NCI-H2196 treated with DMSO at 0.1 percent for 48 hours (cell line): ENCODE data around the gene PHACTR1.
"Not testable (repeated sequence)": the region's sequence is repeated elsewhere in the genome, so short reads cannot be mapped to it uniquely, and the experiment has no call there.

Source experiments
- DNase-seq: peaks from one replicate; lab custom pipeline; 2025; ENCODE audit not compliant: unreplicated experiment; lab: John Stamatoyannopoulos, UW

The PHACTR1 gene

DNA sequence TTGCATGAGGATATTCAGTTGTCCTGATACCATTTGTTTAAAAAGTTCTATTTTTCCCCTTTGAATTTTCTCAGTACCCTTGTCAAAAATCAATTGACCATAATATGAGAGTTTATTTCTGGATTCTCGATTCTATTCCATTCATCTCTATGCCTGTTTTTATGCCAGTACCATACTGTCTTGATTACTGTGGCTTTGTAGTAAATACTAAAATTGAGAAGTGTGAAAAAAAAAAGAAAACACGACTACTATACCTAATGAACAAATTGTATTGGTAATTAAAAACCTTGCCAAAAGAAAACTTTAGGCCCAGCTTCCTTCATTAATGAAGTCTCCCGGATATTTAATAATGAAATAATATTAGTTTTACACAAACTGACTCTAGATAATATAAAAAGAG, 426.0 kb downstream of the PHACTR1 start:
- DNase-seq, result no peak

DNA sequence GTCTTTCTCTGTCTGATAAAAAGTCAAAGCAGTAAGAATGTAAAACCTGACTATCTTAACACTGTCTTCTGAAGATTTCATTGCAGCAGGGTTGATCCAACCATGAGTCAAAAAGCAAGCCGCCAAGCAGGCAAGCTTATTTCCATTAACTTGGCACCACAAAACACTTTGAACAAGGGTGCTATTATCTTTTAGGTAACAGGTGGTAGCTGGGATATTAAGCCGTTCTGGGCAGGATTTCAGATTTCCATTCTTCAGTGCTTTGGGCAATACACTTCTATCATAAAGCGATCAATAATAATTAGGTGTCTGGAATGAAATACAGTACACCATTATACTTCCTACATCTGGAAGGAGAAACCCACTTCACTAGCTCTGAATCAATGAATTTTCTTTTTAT, 429.9 kb downstream of the PHACTR1 start:
- DNase-seq, result no peak

DNA sequence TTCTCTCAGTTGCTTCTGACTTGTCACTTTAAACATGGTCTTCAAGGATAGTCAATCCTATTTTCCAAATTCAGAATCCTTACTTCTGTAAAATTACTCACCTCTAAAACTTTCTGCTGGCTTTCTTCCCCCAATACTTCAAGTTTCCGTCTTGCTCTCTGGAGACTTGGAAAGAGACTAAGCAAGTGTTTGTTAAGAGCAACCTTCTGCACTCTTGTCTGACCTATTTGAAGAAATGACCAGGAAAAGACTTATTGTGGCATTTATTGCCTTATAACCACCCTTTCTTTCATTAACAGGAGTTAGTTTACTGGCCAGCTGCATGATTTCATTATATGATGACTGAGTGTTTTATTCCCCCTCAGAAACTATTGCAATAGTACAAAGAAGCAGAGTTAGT, 430.8 kb downstream of the PHACTR1 start:
- no peak for DNase-seq

DNA sequence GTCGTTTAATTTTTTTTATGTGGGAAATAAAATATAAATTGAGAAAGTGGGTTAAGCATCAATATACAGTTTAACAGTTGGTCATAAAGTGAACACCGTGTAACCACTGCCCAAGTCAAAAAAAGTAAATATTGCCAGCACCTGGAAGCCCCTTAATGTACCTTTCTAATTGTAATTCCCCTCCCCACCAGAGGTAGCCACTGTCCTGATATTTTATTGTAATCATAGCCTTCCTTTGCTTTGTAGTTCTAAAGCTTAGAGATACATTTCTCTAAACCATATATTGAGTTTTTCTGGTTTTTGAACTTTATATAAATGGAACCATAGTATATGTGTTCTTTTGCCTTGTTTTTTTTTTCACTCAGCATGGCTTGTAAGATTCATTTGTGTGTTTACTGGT, 431.2 kb downstream of the PHACTR1 start:
- DNase-seq, result no peak

DNA sequence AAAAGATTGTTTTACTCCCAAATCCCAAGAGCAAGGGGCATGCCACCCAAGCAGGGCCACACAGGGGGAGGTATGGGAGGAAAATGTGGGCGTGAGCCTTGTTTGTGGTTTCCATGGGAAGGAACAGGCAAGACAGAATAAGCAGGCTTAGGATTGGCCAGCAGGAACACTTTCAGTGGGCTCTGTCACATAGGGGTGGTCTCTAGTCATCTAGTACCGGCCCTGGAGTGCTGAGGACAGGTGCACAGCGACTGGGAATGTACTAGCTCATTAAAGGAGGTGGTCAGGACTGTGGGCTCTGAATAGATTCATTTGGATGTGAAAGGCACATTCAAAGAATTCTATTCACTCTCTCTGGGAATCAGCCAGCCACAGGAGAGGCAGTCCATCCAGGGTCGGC, 436.2 kb downstream of the PHACTR1 start:
- DNase-seq, result no peak

DNA sequence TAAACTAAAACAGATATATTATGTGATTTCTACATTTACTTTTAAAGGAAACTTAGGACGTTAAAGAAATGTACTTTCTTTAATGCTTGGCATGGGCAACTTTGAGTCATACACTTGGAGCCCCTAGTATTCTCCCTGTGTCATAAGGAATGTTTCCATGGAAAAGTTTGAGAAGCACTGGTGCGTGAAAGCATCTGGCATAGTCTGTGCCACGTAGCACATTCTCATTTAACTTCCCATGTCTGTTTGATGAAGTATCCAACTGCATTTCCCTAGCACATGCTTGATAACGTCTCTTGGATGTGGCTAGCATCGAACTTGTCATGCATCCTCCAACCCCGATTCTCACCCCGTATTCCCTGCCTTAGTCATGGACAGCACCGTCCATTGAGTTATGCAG, 439.8 kb downstream of the PHACTR1 start:
- no peak for DNase-seq

DNA sequence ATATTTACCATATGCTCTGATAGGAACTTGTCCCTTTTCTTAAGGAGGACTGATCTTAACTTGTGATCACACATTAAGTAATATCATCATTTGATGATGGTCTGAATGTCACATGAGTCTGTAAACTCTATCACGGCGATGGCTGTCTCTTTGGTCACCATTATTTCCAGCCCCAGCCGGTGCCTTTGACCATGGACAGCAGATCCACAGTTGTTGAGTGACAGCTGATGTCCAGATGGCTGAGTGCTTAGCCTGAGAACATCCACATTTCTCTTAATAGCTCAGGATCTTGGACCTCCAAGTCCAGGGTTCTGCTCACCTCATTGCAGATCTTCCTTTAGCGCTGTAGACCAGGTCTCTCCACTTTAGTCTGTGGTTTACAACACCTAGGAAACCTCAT, 440.7 kb downstream of the PHACTR1 start:
- DNase-seq, result no peak

DNA sequence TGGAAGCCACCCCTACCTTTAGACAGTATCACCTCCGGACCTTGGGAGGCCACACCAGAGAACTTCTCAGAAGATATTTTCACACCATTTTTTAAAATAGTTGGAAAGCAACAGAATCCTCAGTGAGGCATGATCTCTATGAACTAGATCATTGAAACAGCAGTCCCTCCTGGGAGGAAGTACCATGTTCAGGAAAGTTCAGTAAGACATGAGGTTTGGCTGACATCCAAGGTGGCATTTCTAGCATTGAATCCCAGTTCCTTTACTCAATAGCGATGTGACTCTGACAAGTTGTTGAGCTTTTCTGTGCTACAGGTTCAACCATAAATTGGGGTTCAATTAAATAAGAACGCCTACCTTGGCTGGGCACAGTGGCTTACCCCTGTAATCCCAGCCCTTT, 442.7 kb downstream of the PHACTR1 start:
- DNase-seq, result no peak

DNA sequence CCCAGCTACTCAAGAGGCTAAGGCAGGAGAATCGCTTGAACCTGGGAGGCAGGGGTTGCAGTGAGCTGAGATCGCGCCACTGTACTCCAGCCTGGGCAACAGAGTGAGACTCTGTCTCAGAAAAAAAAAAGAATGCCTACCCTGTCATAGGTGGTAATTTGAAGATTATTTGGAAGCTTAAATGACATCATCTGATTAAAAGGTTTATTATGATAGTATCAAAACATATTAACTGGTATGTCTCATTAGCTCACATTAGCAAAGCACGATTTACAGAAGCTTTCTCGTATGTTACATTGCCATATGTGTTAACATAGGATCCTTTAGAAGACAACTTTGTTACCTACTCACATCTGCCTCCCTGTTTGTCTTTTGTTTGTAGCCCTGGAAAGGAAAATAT, 443.3 kb downstream of the PHACTR1 start:
- DNase-seq, result not testable (repeated sequence)

DNA sequence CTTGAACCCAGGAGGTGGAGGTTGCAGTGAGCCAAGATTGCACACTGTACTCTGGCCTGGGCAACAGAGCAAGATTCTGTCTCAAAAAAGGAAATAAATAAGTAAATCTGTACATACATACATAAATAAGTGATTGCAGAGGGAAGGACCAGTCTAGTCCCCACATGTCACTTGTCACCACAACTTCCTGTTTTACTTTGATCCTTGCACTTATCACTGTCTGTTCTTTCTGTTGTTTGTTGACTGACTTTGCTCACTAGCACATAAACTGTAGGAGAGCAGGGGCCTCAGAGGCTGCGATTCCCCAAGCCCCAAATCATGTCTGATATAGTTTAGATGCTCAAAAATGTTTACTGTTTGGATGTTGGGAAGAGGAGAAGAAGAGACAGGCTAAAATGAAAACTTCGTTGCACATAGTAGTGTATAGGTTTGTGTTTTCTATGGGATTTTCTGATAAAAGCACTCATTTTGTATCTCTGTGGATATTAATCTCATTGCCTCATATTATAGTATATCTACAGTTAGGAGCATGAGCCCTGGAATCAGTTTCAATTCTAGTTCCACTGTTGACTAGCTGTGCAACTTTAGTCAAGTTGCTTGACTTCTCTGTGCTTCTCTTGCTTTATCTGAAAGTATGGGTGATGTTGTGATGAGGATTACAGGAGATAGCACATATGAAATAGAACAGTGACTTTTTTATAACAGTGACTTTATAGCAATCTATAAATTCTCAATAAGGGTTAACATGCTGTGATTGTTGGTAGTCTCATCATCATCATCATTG, 446.8 kb downstream of the PHACTR1 start:
- DNase-seq, result no peak

DNA sequence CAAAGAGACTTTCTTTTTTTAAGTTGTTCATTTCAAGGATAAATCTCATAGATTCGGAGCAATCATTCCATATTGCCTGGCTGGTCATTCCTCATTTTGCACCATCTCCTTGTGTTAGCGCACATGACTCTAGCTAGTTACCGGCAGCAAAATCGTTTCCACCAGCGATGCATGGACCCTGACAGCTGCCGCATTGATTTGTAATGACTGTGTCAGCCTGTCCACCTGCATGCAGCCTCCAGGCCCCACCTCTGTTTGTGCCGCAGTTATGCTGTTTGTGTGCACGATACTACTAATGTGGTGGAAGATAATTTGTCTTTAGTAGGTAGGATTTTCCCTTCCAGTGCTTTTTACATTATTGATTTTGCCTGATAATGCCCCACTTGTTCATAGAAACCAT, 447.7 kb downstream of the PHACTR1 start:
- no peak for DNase-seq

DNA sequence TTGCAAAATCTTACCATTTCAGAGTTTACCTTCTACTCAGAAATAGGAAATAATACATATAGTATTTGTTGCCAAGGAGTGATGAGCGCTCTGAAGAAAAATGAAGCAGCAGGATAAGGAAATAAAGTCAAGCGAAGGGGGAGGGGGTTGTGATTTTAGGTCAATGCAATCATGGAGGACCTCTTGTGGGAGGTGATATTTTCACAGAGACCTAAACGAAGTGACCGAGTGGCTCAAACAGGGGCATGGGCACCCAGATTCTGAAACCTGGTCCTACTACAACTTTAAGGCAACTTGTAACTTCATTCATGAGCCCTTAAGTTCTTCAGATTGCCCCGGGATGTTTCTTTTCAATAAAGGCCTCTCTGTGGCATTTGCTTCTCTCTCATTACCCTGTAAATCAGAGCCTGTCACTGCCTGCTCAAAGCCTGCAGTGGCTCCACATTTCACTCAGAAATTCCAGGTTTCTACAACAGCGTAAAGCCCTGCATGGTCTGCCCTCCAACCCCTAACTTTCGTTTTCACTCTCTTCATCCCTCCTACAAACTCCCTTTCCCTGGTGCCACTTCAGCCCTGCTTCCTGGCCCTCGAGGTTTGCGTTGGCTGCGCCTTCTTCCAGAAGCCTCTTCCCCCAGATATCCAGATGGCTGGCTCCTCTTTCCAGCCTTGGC, 449.1 kb downstream of the PHACTR1 start:
- DNase-seq, result no peak

DNA sequence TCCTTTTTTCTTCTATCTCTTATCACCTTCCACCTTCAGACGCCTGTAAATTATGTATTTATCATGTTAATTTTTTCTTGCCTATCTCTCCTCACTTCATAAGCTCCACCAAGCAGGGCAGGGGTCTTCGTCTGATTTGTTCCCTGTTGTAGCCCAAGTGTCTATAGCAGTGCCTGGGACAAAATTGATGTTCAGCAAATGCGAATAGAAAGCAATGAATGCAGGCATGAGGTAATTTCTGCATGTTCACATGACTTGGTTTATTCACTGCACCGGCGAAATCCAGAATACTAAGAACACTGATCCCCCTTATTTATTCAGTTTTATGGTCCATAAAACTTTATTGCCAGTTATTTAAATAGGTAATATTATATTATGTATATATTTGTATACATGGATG, 449.7 kb downstream of the PHACTR1 start:
- no peak for DNase-seq

DNA sequence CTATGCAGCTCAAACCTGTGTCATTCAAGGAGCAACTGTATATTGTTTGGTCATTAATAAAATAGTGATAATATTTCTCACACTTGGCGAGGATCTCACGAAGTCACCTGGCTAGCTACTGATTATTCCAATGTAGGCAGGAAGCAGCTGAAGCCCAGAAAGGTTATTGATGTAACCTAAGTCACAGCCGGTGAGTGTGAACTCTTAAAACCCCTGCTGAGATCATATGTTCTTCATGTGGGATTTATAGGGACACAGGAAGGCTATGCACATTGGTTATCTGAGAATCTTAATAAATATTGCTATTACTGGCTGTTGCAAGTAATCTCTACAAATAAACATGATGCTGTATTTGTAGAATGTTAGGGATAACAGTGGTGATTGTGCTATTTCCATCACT, 450.3 kb downstream of the PHACTR1 start:
- no peak for DNase-seq

DNA sequence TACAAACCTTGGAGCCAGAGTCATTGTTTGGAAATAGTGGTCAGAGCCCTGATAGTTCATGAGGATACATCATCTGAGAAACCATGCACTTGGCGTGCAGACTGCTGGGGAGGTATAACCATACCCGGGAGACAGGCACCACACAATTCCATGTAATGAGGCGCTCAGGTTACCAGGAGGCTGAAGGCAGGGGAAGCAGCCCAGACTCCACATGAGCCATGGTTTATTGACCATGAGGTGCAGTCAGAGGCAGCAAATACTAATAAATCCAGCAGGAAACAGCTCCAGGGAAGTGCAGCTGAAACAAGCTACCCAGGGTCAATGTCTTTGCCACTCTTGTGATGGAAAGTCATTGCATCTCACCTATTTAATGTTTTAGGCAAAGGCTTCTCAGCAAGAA, 455.7 kb downstream of the PHACTR1 start:
- no peak for DNase-seq

DNA sequence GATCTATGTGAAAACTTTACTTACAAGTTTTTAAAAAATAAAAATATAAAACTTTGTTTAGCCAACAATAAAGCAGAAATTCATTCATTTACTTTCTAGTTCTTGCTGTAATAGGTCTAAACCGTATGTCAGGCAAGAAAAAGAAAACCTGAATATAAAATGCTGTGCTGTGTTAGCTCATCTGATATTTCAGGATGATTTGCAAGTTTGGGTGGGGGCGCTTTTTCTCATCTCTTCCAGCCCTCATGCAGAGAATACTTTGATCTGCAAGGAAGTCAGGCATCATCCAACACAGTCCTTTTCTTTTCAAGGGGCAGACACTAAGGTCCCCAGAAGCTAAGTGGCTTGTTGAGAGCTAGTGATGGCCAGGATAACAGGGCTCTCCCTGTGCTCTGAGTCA, 458.5 kb downstream of the PHACTR1 start:
- DNase-seq, result no peak

DNA sequence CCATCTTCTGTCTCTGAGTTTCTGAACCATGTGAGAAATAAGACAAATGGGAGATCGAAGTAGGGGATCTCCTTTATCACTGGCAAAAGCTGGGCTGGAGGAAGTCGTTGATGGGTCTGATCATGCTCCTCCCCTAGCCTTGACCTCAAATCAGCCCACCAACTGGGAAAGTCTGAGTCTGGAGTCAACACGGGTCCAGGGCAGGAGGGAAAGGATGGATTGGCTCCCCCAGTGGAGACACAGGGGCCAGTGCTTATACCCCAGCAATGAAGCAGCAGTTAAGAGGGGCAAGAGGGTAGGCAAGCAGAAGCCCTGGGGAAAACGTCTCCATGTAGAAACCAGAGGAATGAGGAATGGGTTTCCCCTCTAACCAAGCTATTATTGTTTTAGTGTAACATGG, 459.2 kb downstream of the PHACTR1 start:
- DNase-seq, result no peak

DNA sequence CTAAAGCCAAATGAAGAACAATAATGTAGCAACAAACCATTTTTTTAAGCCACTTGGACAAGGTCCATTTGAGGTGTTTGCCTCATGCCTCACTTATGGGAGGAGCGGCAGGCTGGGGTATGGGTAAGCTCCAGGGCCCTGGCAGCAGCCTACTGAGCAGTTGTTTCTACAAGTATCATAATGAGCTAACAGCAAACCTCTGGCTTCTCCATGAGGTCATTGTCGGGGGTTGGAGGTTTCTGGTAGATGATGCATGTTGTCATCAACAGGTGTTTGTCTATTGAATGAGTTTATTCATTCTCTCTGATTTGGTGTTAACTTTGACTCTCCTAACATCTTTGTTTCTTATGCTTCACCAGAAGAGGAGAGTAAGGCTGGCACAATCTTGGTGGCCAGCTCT, 461.1 kb downstream of the PHACTR1 start:
- DNase-seq, result no peak

DNA sequence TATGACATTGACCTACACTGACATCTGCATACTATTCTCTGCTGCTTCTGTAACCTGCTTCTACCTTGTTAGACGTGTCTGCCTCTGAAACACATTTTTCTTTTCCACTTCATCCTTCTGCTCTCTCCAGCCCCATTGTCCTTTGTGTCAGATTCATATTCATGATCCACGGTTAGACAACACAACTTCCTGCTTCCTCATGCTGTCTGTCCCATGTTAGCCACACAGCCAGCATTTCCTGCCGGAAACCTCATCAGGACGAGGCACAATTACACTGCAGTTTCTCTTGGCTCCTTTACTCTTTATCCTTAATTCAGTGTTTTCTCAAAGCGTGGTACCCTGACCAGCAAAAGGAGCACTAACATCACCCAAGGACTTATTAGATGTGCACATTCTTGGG, 461.5 kb downstream of the PHACTR1 start:
- DNase-seq, result no peak

DNA sequence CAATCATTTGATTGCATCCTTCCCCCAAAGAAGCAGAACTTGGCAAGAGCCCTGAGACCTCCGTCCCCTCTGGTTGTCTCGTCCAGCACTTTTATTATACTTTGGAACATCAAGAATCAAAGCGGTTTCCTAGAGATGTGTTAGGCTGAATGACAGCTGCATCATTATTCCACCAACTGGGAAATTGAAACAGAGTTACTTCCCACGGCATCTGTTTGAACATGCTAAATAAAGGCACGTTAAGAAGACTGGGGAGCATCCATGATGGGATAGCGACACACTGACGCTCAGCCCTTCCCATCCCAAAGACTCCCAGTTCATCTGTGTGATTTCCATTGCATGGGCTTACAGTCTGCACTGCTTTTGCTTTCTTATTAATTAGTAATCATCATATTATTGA, 464.0 kb downstream of the PHACTR1 start:
- DNase-seq, result no peak

DNA sequence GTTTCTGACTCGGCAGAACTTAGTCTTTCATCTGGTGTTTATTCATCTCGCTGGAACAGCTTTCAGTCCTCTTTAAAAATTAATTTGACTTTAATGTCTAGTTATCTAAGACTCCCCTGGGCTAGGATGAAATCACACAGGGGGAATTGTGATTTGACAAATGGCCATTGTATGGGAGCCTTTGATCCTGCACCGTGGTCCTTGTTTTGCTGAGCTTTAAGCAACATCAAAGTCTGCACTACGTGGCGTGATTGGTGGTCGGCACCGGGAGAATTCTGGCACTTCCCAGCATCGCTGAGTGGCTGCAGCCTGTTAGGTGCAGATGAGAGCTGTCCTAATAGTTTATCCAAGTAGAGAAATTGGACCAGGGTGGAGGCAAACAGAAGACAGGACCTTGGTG, 464.8 kb downstream of the PHACTR1 start:
- DNase-seq, result no peak

DNA sequence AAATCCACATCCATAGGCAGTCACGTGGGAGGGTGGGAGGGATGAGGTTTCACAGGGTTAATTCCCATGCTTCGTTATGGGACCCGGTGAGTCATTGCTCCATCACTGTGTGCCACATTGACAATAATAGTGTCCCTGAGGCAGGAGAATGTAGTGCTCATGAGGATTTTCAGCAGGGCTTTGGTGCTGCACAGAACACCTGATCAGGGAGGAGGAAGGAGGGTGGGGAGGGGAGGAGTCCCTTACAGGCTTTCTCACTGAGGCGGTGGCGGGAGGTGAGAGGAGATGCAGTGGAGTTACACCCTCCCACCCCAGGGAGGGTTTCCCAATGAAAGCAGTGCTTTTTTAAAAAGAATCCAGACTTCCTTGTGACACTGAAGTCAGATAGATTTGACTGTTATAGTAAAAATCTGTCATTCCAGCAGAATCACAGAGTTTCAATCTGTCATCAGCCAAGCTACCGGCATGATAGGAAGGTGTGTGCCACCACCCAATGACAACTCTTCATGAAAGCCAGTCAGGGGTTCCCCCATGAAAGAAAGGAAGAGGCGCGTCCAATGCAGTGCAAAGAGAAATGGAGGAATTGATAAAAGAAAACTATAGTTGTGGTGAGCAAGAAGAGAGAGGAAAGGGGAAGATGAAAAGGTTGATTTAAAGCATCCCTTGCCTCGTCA, 467.0 kb downstream of the PHACTR1 start:
- DNase-seq, result no peak
